Urinary bladder (tissue), 4 donors: ENCODE measurements around the gene OTOG. TPM values are rescaled to one million over a fixed set of nuclear protein-coding genes. Genes with fewer than 3 reads are reported as not detected.

Experiments used
- DNase-seq: peaks from one replicate; pipeline ENCODE4 v3.0.0-alpha.2; 2015; ENCODE audit errors: extremely low spot score
- H3K27ac ChIP-seq: one replicate; pipeline ENCODE4 v1.5.1; 2013; ENCODE audit warnings: low read depth, mild to moderate bottlenecking, moderate library complexity
- H3K36me3 ChIP-seq: one replicate; pipeline ENCODE4 v1.6.1; 2013; ENCODE audit warnings: mild to moderate bottlenecking, moderate library complexity; ENCODE audit not compliant: insufficient read depth
- H3K4me1 ChIP-seq: one replicate; pipeline ENCODE4 v1.6.1; 2013; ENCODE audit warnings: mild to moderate bottlenecking, moderate library complexity; ENCODE audit not compliant: insufficient read depth
- H3K4me3 ChIP-seq: one replicate; pipeline ENCODE4 v1.5.1; 2013; ENCODE audit warnings: low read depth, low read length
- WGBS: extraction: QIAGEN DNeasy Blood & Tissue Kit; methylation state at CpG from one replicate; pipeline ENCODE4 v1.1.7; 2013; 5-methylcytosine and 5-hydroxymethylcytosine counted together
- polyA plus RNA-seq: library from polyadenylated mRNA; stranded (reverse); fragments of 200-250 nt; gene quantifications from one replicate; pipeline ENCODE4 v1.2.3, GENCODE V29; 2013
- total RNA-seq: library from RNA; depleted of rRNA; stranded (reverse); fragments of >200 nt; gene quantifications from one replicate; pipeline ENCODE4 v1.2.3, GENCODE V29; 2014
- donor health status: healthy with polysubstance abuse.
- donor health status: healthy.

OTOG gene
- total and polyA plus RNA-seq, 2 donors = 0.05 TPM; not detected in 1

DNA sequence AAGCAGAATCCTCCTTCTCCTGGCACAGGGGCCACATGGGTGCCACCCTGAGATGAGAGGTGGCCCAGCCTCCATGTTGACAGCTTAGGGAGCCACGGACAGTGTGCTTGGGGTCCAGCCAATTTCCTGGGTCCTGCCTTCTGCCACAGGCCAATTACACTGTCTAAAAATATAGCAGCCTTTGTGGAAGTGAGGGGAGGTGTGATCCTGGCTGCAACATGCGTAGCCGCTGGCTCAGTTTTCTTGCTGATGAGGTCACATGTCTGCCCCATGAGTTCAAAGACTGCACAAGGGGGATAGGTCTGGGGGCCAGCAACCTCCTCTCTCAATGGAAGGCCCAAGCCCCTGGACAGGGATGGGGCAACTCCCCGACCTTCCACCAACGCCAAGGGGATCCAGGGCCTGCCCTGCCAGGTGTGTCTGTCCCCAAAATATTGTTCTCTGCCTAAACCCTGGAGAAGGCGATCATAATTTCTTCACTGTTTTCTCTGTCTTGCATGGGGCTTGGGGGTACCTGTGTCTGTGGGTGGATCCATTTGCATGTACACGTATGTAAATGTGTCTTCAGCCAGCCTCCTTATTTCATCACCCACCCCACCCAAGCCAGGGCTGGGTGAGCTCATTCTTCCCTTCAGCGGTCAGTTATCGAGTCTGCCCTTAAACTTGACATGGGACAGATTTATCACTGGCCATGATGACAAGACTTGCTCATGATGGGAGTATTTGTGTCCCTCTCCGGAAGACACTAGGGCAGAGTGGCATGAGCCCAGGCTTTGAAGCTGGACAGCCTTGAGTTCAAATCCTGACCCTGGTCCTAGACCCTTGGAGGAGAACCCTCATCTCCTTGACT lies 59.4 kb downstream of the OTOG start:
- H3K36me3 ChIP-seq = no peaks in the 10 kb centered on the region
- no peak overlapping the region for H3K27ac ChIP-seq
- WGBS = 68% methylated on average over 10 of the region's 10 CpGs
- H3K4me1 ChIP-seq = no peaks in the 10 kb centered on the region
- H3K4me3 ChIP-seq = no peak overlapping the region
- no peak for DNase-seq

DNA sequence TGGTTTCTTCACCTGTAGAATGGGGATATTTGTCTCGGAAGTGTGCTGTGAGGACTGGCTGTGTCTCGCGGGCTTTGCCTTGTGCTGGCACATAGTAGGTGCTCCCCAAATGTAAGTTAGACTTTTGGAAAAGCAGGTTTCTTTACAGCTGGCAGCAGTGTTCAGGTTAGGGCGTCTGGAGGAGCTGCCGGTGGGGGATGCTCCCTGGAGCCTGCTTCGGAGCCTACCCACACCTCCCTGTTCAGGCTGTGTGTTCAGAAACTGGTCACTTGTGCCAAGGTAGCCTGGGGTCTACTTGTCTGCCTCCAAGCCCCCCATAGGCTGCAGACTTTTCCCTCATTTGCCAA lies 60.0 kb downstream of the OTOG start:
- Histone ChIP-seq H3K4me1 (no peaks in the 10 kb centered on the region), H3K4me3 (no peak overlapping the region), H3K36me3 (no peaks in the 10 kb centered on the region), H3K27ac (no peak overlapping the region)
- no peak for DNase-seq
- 91% methylated on average over 6 of the region's 6 CpGs for WGBS

DNA sequence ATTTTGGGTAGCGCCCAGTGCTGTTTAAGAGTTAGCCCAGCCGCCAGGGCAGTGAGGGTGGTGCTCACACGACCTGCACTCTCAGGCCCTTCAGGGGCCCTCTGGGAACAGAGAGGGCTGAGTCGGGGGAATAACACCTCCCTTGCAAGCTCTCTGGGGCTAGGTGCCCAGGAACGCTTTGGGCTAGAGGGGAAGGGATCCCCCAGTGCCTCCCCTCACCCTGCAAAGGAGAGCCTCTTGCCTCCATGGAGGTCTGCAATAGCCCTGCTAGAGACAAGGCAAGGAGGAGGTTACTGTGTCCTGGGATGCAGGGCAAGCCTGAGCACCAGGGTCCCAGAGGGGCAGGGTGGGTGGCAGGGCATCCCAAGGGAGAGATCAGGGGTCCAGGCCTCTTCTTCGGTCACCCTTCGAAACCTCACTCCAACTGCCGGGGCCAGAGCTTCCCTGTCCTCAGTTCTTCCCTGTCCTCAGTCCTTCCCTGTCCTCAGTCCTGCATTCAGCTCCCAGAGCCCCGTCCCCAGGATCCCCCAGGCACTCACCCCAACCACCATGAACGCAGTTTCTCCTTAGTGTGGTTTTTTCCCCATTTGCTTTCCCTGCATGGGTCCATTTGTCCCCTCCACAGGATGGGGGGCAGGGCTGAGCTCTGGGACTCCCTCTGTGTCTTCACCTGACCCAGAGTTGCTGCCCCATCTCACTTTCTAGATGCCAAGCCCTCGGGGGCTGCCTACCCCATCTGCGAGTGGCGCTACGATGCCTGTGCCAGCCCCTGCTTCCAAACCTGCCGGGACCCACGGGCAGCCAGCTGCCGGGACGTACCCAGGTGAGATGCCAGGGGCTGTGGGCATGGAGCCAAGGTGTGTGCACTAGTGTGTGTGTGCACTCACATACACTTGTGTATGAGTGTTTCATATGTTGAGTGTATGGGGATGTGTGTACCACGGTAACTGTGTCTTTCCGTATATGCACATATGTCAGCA lies 60.8 kb downstream of the OTOG start:
- H3K27ac ChIP-seq = no peak overlapping the region
- no peaks in the 10 kb centered on the region for H3K36me3 ChIP-seq
- no peaks in the 10 kb centered on the region for H3K4me1 ChIP-seq
- H3K4me3 ChIP-seq = no peak overlapping the region
- WGBS = 74% methylated on average over 20 of the region's 20 CpGs
- DNase-seq = no peak

DNA sequence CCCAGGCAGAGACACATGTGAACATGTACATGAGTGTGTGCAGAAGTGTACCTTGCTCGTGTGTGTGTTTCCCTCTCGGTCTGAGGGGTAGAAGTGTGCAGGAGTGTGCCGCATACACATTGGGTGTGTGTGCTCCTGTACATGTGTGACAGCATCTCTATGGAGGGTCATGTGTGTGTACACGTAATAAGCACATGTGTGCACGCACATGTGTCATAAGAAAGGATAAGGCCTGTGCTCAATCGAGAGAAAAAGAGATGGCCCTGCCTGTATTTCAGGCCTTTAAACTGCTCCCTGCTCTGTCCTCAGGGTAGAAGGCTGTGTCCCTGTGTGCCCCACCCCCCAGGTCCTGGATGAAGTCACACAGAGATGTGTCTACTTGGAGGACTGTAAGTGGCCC lies 61.8 kb downstream of the OTOG start:
- no peaks in the 10 kb centered on the region for H3K36me3 ChIP-seq
- DNase-seq = no peak
- H3K4me3 ChIP-seq = no peak overlapping the region
- no peak overlapping the region for H3K27ac ChIP-seq
- 87% methylated on average over 6 of the region's 6 CpGs for WGBS
- H3K4me1 ChIP-seq = no peaks in the 10 kb centered on the region

DNA sequence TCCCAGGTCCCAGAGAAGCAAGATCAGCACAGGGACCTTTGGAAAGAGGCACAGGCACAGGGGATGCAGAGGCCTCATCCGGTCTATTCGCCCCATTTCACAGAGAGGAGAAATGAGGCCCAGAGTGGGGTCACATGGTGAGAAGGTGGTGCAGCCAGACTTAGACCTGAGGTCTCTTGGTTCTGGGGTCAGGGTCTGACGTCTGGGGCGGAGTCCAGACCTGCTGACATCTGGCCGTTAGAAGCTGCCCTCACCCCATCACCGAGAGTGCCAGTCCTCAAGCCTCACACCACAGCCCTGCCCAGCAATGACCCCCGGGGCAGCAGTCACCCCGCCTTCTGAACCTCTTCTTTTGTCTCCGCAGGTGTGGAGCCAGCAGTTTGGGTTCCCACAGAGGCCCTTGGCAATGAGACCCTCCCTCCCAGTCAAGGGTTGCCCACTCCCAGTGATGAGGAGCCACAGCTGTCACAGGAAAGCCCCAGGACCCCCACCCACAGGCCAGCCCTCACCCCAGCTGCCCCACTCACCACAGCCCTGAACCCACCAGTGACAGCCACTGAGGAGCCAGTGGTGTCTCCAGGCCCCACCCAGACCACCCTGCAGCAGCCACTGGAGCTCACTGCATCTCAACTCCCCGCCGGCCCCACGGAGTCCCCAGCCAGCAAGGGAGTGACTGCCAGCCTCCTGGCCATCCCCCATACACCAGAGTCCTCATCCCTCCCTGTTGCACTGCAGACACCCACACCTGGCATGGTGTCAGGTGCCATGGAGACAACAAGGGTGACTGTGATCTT lies 62.4 kb downstream of the OTOG start:
- Histone ChIP-seq H3K4me1 (no peaks in the 10 kb centered on the region), H3K4me3 (no peak overlapping the region), H3K27ac (no peak overlapping the region), H3K36me3 (no peaks in the 10 kb centered on the region)
- WGBS = 77% methylated on average over 12 of the region's 12 CpGs
- no peak for DNase-seq

DNA sequence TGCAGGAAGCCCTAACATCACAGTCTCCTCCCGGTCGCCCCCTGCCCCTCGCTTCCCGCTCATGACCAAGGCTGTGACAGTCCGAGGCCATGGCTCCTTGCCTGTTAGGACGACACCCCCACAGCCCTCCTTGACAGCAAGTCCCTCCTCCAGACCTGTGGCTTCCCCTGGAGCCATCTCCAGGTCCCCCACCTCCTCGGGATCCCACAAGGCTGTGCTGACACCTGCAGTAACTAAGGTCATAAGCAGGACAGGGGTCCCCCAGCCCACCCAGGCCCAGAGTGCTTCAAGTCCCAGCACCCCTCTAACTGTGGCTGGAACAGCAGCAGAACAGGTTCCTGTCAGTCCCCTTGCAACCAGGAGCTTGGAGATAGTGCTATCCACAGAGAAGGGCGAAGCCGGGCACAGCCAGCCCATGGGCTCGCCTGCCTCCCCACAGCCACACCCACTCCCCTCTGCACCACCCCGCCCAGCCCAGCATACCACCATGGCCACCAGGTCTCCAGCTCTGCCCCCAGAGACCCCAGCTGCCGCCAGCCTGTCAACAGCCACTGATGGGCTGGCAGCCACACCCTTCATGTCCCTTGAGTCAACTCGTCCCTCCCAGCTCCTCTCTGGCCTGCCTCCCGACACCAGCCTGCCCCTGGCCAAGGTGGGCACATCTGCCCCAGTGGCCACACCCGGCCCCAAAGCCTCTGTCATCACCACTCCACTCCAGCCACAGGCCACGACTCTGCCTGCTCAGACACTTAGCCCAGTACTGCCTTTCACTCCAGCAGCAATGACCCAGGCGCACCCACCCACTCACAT lies 63.2 kb downstream of the OTOG start:
- DNase-seq = no peak
- WGBS = 79% methylated on average over 17 of the region's 17 CpGs
- H3K4me1 ChIP-seq = no peaks in the 10 kb centered on the region
- no peaks in the 10 kb centered on the region for H3K36me3 ChIP-seq
- no peak overlapping the region for H3K4me3 ChIP-seq
- no peak overlapping the region for H3K27ac ChIP-seq

DNA sequence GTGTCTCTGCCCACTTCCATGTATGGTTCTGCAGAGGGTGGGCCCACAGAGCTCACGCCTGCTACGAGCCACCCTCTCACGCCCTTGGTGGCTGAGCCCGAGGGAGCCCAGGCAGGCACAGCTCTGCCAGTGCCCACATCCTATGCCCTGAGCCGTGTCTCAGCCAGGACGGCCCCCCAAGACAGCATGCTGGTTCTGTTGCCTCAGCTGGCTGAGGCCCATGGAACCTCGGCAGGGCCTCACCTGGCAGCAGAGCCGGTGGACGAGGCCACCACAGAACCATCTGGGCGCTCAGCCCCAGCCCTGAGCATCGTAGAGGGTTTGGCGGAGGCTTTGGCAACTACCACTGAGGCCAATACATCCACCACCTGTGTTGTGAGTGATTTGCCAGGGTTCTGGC lies 64.0 kb downstream of the OTOG start:
- DNase-seq = no peak

DNA sequence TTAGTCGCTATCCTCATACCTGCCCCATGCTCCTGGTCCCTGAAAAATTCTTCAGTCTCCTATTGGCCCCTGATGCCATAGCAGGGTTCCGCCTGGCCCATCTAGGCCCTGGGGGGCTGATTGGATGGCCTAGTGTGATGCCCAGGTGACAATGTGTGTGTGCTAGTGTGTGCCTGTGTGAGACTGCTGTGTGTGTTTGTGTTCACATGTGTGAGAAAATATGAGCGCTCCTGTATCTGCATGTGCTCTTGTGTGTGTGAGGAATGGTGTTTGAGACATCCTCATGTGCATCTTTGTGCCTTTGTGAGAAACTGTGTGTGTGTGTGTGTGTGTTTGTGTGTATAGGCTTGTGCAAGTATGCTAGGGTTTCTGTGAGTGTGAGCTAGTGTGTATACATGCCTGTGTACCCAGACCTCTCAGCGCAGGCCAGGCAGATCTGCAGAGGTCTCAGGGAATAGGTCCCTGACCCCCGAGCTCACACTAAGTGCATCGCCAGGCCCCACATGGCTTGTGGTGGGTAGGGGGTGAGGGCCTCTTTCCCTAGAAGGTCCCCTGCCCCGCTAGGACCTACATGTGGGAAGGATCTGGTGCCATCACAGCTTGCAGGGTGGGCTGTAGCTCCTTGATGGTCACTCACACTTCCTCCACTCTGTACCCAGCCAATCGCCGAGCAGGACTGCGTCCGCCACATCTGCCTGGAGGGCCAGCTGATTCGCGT lies 64.6 kb downstream of the OTOG start:
- Histone ChIP-seq H3K27ac (no peak overlapping the region), H3K4me3 (no peak overlapping the region), H3K36me3 (no peaks in the 10 kb centered on the region), H3K4me1 (no peaks in the 10 kb centered on the region)
- no peak for DNase-seq
- 84% methylated on average over 13 of the region's 13 CpGs for WGBS

More for the DNA sequence above, 64.0 kb downstream of the OTOG start:
- no peak overlapping the region for H3K27ac ChIP-seq
- H3K36me3 ChIP-seq = no peaks in the 10 kb centered on the region
- no peaks in the 10 kb centered on the region for H3K4me1 ChIP-seq
- 76% methylated on average over 12 of the region's 12 CpGs for WGBS
- H3K4me3 ChIP-seq = no peak overlapping the region

DNA sequence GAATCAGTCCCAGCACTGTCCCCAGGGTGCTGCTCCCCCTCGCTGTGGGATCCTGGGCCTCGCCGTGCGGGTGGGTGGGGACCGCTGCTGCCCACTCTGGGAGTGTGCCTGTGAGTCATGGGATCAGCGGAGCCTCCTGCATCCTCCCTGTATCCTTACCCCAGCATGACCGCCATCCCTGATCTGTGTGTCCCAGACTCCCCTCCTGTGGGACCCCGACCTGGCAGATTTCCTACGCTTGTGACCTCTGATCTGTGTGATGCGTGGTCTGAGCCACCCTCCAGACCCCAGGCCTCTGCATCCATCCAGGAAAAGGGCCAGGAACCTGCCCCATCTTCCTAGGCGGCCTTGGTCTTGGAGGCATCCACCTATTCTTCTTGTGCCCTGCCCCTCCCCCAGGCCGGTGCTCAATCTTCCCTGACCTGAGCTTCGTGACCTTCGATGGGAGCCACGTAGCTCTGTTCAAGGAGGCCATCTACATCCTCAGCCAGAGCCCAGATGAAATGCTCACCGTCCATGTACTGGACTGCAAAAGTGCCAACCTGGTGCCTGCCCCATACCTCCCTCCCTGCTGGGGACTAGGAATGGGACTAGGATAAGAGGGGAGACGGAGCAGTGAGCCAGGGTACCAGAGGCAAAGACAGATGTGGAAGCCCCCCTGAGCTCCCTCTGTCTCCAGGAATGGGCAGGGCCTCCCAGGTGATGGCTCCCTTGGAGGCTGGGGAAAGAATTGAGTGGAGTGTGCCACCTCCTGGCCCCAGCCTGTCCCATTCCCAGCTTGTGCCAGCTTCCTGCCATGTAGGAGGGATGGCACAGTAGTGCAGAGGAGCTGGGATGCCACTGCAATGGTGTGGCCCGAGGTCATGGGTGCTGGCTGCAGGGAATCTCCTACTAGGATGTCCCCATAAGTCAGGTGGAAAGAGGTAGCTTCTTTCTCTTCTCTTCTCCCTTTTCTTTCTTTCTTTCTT lies 65.4 kb downstream of the OTOG start:
- 82% methylated on average over 18 of the region's 18 CpGs for WGBS
- Histone ChIP-seq H3K36me3 (no peaks in the 10 kb centered on the region), H3K4me3 (no peak overlapping the region), H3K4me1 (no peaks in the 10 kb centered on the region), H3K27ac (no peak overlapping the region)
- DNase-seq = no peak

DNA sequence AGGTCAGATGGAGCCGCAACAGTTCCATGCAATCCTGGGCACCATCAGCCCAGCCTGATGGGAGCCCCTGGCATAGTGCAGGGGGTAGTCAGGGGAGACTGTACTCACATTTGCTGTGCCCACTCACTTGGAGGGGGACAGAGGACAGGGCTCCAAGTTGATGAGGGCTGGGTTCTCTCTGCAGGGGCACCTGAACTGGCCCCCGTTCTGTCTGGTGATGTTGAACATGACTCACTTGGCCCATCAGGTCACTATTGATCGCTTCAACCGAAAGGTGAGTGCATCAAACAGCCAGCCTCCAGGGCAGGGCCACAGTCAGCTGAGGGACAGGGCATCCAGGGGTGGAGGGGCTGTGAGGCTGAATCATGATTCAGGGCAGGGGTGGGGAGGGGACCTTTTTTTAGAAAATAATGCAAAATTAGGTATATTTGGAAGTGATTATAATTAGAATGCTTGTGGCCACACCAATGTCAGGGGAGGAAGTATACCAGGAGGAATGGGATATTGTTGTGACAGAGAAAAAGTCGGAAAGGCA lies 66.4 kb downstream of the OTOG start:
- WGBS = 82% methylated on average over 5 of the region's 5 CpGs
- no peak for DNase-seq
- Histone ChIP-seq H3K4me1 (no peaks in the 10 kb centered on the region), H3K36me3 (no peaks in the 10 kb centered on the region), H3K4me3 (no peak overlapping the region), H3K27ac (no peak overlapping the region)

DNA sequence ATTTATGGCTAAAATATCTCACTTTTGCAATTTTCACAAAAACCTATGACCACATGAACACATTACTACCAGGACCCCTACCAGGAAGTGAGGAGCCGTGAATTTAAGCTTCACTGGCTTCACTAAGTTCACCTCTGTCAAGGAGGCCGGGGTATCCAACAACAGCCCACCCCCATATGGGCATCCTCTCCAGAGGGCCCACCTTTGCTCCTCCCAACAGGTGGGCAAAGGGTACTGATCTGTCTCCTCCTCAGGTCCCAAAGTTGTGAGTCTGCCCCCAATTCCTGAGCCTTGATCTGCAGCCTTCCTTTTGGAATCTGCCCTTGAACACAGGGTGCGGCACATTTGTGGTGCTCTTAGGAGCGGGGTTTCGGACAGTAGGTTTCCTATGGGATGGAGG lies 66.9 kb downstream of the OTOG start:
- Histone ChIP-seq H3K4me3 (no peak overlapping the region), H3K36me3 (no peaks in the 10 kb centered on the region), H3K27ac (no peak overlapping the region), H3K4me1 (no peaks in the 10 kb centered on the region)
- WGBS = 89% methylated on average over 5 of the region's 5 CpGs
- DNase-seq = no peak
